Subcutaneous preadipocyte (primary cell): ENCODE results near the gene NADK. TPM values are rescaled to one million over a fixed set of nuclear protein-coding genes. Genes with fewer than 3 reads are reported as not detected.

Experiments used
- total RNA-seq: library from RNA; depleted of rRNA; stranded (reverse); fragments of >200 nt; gene quantifications from 2 replicates; pipeline ENCODE4 v1.2.3, GENCODE V29; 2012

The NADK gene, protein sequence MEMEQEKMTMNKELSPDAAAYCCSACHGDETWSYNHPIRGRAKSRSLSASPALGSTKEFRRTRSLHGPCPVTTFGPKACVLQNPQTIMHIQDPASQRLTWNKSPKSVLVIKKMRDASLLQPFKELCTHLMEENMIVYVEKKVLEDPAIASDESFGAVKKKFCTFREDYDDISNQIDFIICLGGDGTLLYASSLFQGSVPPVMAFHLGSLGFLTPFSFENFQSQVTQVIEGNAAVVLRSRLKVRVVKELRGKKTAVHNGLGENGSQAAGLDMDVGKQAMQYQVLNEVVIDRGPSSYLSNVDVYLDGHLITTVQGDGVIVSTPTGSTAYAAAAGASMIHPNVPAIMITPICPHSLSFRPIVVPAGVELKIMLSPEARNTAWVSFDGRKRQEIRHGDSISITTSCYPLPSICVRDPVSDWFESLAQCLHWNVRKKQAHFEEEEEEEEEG
- 56.2 and 65.3 TPM in 2 replicates for total RNA-seq

DNA sequence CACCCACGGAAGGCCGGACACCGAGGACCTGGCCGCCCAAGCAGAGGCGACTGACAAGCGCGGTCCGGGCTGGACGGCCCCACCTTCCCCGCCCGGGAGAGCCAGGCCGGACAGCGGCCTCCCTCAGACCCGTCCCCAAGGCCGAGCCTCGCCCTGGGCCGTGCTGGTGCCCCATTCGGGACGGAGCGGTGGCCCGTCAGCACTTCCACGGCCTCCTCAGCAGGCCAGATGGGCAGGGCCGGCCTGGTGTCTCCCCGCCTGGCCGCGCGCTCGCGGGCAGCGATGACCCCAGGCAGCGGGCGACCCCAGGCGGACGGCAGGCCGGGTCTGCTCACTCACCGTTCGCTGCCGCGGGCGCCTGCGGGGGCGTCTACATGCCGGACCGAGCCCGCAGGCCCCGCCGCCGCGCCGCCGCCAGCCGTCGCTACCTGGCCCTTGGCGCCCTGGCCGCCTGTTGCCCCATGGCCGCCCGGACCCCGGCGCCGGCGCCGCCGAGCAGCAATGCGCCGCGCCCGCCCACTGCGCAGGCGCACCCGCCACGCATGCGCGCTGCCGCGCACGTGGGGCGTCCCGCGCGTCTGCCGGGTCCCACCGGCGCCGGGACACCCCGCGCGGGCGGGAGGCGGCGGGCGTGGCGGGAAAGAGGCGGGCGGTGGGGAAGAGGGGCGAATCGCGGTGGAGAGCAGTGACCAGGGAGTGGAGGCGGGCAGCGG is at the start of gene NADK:
Gene NADK, minus strand, starts transcription at position 521 of the 713 bp plus-strand sequence. CDS start 13,064 bp downstream, outside the sequence.

GRCh38 chr1:1724035-1724864 is 54.0 kb downstream of the NADK start, which contains the start of gene CDK11A:
CDK11A (minus strand) TSS chr1:1724357; CDS start chr1:1722818, 1,539 bp downstream.

Other genes with a start within 250 kb of the NADK start
- 2.6 and 3.1 TPM in 2 replicates for gene TMEM240, start 237.8 kb downstream of the NADK start, total RNA-seq
- 56.2 and 56.7 TPM in 2 replicates for gene SSU72, start 203.6 kb downstream of the NADK start, total RNA-seq
- gene FNDC10, start 178.3 kb downstream of the NADK start, total RNA-seq, result 3.1 and 7.3 TPM in 2 replicates
- 36.0 and 38.2 TPM in 2 replicates for gene MIB2, start 163.0 kb downstream of the NADK start, total RNA-seq
- 0.73 TPM in 1 of 2 replicates, not detected in the other for gene MMP23B, start 146.3 kb downstream of the NADK start, total RNA-seq
- gene CDK11B, start 119.5 kb downstream of the NADK start, total RNA-seq, result 5.1 and 6.3 TPM in 2 replicates
- 32.5 and 37.8 TPM in 2 replicates for gene SLC35E2B, start 85.7 kb downstream of the NADK start, total RNA-seq
- gene CDK11A, start 54.1 kb downstream of the NADK start, total RNA-seq, result 12.5 and 19.0 TPM in 2 replicates
- gene GNB1, start 112.6 kb upstream of the NADK start, total RNA-seq, result 76.8 and 85.8 TPM in 2 replicates
- under 0.01 and 0.20 TPM in 2 replicates for gene CALML6, start 136.8 kb upstream of the NADK start, total RNA-seq
- gene TMEM52, start 140.8 kb upstream of the NADK start, total RNA-seq, result 0.37 and 0.59 TPM in 2 replicates
- not detected in 2 replicates for gene CFAP74, start 225.3 kb upstream of the NADK start, total RNA-seq
- not detected in 2 replicates for gene GABRD, start 240.9 kb upstream of the NADK start, total RNA-seq